Caki2 (cell line): ENCODE measurements around the gene SUGCT. TPM values are rescaled to one million over a fixed set of nuclear protein-coding genes. Genes with fewer than 3 reads are reported as not detected.
A peak's percentile ranks its signal among the peaks of the same experiment; 100 is the strongest.

Source experiments
- DNase-seq: peaks from one replicate; pipeline ENCODE4 v3.0.0-alpha.2; 2015; ENCODE audit warnings: low read depth
- in situ Hi-C: cut with HindIII; loops from 2 replicates; pipeline ENCODE4 v1.10.0; 2016; ENCODE audit warnings: low sequenced_read_pairs, low pct_unique_long_range_greater_than_20kb, mixed read lengths
- total RNA-seq: library from RNA; depleted of rRNA; stranded (reverse); fragments of >200 nt; shearing (Covaris generic); gene quantifications from 2 replicates; pipeline ENCODE4 v1.2.3, GENCODE V29; 2014; ENCODE audit warnings: low replicate concordance

SUGCT gene
- total RNA-seq, 1 experiment from 2014 or later = 9.7 TPM

DNA sequence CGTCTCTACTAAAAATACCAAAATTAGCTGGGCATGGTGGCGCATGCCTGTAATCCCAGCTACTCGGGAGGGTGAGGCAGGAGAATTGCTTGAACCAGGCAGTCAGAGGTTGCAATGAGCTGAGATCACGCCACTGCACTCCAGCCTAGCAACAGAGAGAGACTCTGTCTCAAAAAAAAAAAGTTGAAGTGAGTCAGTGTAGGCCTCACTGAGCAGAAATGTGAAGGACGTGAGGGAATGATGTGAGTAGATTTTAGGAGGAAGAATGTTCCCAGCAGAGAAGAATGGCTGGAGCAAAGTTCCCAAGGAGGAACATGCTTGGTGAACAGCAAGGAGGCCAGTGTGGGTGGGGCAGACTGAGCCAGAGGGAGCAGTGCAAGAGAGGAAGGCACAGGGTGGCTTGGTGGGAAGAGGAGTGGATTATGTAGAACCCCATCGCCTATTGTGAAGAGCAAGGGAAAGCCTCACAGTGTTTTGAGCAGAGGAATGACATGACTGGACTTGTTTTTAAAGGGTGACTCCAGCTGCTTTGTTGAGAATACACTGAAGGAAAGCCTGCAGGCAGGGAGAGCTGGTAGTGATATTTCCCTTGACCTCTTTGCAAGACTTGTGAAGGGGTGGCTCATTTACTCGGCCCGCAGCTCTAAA, 708.7 kb downstream of the SUGCT start:
- DNase-seq = peak; percentile 55
- in situ Hi-C loops = no loop called here

DNA sequence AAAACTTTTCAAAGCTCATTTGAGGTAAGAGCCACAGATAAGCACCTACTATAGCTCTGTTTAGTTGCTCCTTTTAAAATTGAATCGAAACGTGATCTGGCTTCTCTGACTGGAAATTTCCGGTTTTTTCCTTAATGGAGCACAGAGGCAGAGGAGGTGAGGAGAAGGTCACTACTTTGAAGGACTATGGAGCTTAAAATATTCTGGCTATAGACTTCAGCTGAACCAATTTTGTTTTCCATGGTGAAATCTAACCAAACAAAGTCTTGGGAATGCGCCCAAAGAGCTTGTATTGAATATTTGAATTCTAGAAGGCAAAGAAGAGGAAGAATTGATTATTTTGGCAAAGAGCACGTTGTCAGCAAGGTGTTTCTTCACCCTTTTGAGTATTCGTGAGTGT, 711.1 kb downstream of the SUGCT start:
- in situ Hi-C loops = no loop called here
- no peak for DNase-seq

DNA sequence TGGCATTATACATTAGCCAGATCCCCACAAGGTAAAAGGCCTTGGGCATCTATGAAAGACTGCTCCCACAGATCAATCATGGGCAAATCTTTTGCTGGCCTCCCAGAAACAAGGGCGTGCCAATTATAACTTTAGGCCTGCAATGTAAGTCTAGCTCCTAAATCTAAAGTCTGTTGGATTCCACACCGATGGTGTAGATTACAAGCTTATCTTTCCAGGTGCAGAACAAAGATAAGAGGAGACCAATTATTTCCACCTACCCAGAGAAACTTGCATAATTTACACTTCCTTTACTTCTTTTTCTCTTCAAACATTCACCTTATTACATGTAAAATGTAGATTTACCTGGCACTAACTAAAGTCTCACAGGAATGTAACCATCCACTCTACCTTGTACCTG, 713.1 kb downstream of the SUGCT start:
- in situ Hi-C loops = no loop called here
- no peak for DNase-seq

DNA sequence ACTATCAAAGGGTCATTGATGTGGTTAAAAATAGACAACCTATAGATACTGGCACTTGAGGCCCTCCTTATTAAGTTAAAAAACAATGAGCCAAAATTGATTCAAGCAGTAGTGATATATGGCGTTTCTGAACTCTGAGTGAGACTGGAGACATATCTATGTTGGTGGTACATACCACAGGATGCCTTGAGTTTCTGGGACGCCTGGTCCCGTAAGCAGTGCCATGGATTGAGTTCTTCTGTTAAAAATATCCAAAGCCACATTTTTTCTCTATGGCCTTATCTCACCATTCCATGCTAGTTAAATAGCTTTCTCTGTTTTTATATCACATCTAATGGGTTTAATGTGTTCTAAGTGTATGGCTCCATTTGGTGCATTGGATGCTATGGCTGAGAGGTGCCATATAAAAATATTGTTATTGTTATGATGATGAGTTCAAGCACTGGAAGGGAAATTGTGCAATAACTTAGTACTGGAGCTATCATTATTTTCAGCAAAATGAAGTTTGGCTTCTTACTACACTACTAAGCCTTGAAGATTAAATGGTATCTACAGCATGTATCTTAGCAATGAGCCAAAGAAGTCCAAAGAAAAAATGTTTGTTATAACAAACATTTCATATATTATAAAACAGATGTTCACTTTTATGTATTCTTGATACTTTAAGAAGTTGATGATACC, 713.9 kb downstream of the SUGCT start:
- no peak for DNase-seq
- in situ Hi-C loops = no loop called here

DNA sequence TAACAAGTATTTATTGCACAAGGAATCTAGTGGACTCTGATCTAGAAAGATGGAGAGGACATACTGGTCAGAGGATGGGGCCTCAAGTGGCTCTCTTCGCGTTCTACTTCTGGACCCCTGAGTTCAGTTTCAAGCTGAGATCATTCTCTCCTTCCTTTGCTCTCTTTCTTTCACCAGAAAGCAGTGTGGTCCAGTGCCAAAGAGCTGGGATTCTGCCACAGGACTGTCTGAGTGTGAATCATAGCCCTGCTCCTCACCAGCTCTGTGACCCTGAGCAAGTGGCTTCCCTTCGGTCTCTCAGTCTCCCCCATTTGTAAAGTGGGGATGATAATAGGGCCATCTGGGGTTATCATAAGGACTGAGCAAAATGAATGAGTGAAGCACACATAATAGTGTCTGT, 715.2 kb downstream of the SUGCT start:
- in situ Hi-C loops = no loop called here
- DNase-seq = no peak

DNA sequence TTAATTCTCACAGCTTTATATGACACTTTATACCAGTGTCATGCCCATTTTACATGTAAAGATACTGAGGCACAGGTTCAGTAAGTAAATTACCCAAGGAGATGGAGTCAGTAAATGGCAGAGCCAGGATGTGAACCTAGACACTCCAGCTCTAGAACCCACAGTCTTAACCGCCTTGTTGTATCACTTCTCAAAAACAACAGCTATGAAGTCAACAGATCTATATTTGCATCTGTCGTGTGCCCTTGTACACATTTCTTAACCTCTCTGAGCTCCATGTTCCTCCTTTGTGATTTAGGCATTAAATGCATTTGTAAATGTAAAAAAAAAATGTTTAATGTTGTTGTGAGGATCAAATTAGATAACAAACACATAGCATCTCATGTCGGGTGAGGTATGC, 716.2 kb downstream of the SUGCT start:
- DNase-seq = no peak
- in situ Hi-C loops = no loop called here

DNA sequence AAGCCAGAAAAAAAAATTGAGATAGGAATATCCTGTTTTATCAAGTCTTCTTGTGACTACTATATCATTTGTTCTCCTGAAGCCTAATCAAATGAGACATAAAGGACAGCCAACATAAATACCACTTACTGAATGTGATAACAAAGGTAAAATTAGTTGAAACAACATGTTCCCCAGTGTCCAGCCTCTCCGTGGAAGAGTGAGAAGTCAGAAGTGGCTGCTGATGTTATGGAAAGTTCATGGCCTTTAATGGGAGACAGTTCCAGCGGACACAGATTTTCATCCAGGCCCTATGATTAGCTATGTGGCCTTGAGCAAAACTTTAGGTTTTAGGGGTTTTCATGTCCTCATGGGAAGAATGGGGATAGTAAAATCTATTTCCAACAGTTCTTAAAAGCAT, 724.3 kb downstream of the SUGCT start:
- DNase-seq = no peak
- in situ Hi-C loops = no loop called here

DNA sequence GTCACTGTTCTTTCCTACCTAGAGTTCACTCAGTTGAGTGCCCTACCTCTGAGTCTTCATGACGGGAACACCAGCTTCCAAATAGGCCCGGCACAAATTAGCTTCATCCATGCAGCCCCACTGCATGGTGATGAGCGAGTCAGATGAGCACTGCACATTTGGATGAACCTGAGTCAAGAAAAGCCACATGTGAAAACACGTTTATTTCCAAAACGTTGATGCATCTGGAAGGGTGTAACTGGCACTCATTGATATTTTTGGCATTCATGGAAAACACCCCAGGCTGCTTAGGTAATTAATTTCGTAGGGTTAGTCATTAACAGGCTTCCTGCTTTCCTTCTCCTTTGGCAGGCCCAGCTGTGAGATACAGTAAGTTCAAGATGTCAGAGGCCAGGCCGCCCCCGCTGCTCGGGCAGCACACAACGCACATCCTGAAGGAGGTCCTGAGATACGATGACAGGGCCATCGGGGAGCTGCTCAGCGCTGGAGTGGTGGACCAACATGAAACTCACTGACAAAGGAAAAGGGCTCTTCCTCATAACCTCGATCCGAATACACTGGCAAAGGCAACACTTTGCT, 725.2 kb downstream of the SUGCT start:
- no peak for DNase-seq

DNA sequence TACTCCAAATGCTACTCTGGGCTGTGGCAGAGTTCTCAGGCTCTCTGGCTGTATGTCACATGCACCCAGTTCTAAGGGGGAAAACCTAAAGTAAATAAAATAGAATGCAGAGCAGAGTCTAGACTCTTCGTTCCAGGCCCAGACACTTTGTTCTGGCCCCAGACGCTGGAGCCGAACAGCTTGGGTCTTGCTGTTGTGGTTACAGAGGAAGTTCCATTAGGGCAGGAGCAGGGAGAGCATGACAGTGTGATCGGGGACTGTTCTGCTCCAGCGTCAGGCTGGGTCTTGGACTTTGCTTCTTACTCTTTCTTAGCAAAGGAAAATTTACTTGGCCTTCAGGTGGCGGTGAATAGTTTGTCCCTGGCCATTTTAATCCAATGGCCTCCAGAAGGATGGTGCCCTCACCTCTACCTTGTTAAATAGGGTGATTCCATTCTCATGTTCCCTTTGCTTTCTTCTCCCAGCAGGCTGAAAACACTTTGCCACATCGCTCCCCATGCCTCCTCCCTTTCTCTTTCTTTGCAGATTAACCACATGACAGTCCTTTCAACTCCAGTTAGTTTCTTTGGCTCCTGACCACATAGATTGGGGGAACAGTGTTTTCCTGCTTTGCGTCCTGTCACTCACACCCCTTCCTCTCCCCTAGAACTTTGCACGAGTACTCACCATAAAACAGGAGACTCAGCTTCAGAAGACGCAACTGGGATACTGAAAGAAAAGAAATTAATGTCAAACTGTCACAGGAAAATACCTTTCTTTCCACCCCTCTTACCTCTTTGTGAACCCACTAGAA, 730.8 kb downstream of the SUGCT start:
- in situ Hi-C loops = no loop called here
- no peak for DNase-seq

More for the DNA sequence above, 725.2 kb downstream of the SUGCT start:
- in situ Hi-C loops = no loop called here

DNA sequence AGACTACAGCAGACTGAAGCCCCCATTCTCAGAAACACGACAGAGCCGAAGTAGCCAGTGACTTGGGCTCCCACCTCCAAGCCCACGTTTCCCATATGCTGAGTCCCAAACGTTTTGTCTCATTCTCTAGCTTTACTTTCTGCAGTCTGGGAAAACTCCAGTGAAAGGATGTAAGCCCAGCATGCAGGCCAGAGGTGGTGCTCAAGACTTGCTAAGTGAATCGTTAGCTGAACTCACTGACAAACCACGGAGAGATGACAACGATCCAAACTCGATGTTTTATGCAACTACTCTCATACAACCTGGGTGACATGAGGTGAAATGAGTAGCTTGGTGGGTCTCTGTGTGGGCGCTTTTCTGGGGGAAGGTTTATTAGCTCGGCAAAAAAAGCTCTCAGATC, 731.8 kb downstream of the SUGCT start:
- no peak for DNase-seq
- in situ Hi-C loops = no loop called here

DNA sequence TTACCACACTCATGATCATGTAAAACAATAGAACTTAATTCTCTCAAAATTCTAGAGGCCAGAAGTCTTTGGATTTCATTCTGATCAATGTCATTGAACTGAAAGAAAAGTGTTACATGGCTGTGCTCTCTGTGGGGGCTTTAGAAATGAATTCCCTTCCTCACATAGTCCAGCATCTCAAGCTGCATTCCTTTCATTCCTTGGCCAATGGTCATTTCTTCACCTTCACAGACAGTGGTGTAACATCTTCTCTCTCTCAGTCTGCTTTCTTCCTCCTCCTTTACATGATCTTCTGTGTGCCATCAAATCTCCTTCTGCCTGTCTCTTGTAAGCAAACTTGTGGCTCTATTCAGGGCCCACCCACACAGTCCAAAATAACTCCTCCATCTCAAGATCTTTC, 735.3 kb downstream of the SUGCT start:
- no peak for DNase-seq
- in situ Hi-C loops = no loop called here

DNA sequence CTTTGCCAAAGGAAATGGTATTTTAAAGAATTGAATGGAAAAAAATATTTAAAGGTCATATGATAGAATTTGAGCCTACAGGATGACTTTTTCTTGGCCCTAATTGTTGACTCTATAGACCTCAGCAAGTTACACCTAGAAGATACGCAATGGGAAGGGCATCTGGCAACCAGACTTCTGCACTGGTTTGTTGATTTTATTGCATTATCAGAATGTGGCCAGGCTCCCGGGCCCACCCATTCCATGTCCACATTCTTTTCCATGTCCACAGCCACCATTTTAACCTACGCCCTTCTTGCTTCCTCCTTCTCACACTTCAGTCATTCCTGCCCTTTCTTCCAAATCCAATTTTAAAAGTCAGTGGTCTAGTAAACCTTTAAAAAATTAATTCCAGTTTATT, 738.4 kb downstream of the SUGCT start:
- no peak for DNase-seq
- in situ Hi-C loops = no loop called here

DNA sequence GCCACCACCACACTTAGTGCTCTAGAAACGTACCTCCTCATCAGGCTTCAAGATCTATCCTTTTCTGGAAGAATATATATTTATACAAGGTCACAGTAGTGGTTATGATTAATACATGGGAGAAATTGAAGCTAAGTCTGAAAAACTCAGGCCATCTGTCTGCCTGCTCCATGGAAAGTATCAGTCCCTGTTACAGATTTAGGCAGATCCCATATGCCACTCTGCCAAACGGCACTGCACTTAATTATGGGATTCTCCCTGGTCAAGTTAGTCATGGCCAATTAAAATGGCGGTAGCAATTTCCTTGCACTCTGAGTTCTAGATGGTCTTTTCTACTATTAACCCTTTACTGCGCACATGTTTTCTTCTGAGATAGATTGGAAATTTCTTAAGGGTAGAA, 740.0 kb downstream of the SUGCT start:
- in situ Hi-C loops = no loop called here
- no peak for DNase-seq

DNA sequence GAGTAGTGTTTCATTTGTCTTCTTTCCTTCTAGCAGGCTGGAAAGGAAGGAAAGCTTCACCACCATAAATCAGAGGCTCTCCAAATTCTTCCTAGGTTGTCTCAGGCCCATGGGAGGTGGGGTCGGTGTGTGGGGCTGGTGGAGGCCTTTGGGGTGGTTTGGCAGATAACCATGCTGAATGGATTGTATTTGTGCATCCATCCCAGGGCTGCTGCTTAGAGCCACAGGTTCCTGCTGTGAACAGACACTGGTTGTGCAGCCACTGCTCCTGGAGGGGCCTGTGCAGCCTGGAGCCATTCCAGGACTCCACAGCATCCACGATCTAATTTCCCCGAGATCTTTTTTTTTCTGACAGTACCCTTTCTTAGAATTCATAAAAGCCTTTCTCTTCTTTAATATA, 741.8 kb downstream of the SUGCT start:
- DNase-seq = no peak
- in situ Hi-C loops = no loop called here

DNA sequence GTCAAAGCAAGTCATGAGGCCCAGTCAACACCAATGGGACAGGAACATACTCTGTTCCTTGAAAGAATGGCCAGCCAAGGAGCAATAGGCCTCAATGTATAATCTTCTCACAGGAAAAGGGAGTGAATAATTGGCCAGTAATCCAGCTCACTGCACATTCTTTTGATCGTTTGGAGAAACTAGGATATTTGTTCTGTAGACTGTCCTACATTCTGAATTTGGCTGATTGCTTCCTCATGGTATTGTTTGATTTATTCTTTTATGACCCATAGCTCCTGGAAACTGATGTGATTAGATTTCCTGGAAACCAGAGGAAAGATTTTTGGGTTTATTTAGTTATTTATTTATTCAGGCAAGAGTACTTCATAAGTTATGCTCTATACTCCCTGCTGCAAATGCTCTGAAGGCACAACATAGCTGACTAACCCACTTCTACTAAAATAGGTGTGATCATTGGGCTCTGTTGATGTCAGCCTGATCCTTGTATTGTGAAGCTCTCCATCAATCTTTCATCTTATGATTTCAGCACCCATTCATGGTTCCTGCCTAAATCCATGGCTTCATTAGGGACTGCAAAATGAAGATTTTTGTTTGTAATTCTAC, 745.2 kb downstream of the SUGCT start:
- DNase-seq = no peak

DNA sequence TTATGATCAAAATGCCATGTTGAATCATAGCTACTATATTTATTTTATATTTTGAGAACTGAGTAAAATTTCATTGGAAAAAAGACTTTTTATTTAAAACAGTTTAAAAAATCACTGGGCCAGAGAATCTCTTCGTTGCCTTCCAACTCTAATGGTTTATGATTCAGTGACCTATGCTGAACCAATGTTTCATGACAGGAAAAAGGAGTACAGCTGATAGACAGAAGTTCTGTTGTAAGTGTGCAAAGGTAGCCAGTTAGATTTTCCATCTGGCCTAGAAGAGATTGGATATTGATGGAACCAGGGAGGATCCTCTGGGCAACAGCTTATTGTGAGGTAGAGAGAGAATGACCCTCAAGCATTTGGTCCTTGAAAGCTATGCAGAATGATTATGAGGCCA, 745.8 kb downstream of the SUGCT start:
- no peak for DNase-seq
- in situ Hi-C loops = no loop called here

More for the DNA sequence above, 745.2 kb downstream of the SUGCT start:
- in situ Hi-C loops = no loop called here

DNA sequence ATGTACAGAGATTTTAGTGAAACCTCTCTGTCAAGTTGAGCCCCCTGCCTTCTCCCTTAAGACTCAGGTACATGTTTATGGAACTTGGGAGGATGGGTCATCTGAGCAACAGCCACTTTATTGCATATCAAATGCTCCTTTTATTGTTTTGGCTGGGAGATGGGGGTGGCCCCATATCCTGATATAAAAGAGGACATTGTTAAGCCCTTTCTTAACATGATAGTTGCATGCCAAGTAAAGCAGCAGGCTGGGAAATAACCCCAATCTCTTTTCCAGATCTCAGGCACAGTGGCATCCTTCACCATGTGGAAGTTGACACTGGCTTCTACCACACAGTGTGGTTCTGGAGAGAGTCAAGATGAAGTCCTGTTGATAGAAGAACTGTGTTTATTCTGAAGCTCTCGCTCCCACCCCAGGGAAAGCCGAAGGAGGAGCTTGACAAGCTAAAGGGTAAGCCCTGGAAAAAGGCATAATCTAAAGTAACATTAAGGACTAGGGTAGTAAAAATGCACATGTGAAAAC, 746.7 kb downstream of the SUGCT start:
- in situ Hi-C loops = no loop called here
- no peak for DNase-seq

DNA sequence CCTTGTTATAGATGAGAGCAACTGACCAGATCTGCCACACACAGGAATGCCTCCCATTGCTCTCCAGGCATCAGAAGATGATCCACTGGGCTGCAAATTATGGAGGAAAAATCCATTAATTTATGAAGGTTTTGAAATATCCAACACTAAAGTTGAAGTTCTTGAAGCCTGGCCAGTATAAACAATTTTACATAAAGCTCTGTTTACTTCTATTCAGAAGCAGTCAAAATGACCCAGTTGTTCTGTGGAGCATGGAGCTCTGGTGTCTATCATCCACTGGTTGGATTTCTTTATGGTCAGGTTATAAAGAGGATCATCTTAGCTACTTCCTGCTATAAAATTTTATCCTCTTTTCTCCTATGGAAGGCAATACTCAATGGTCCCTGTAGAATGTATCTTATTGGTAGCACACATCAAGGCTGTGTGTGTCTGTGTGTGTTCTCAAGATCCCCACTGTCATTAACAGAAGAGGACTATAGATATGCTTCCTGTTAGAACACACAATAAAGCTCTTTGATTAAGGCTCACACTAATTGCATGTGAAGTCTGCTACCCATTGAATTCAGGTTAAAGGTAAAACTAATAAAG, 747.4 kb downstream of the SUGCT start:
- in situ Hi-C loops = no loop called here

More for the DNA sequence above, 747.4 kb downstream of the SUGCT start:
- DNase-seq = no peak
